Kidney (tissue), 14 donors: ENCODE data around the gene SQOR. TPM values are rescaled to one million over a fixed set of nuclear protein-coding genes. Genes with fewer than 3 reads are reported as not detected.

Experiments used
- DNase-seq, 5 donors: peaks; one replicate each; pipeline ENCODE4 v3.0.0-alpha.2; 2013 to 2020
- FAIRE-seq: peaks from 2 replicates; lab custom pipeline; 2012; peaks lifted over from hg19 to GRCh38; lab: Jason Lieb, UNC
- H3K27ac ChIP-seq, 2 donors: one replicate each; pipeline ENCODE4 v1.7.0; 2013; ENCODE audit warnings: low read depth in 2 of 2, low read length in 2 of 2, inconsistent platforms in 1 of 2
- H3K27me3 ChIP-seq: one replicate; pipeline ENCODE4 v1.7.1; 2013; ENCODE audit warnings: low read length, inconsistent platforms; ENCODE audit not compliant: control insufficient read depth, insufficient read depth
- H3K36me3 ChIP-seq, 3 donors: one replicate each; pipeline versions ENCODE4 v1.7.0 to v1.7.1; 2013; ENCODE audit warnings: low read length in 3 of 3, control low read depth in 1 of 3, inconsistent platforms in 1 of 3; ENCODE audit not compliant: insufficient read depth in 3 of 3, control insufficient read depth in 2 of 3
- H3K4me1 ChIP-seq, 3 donors: one replicate each; pipeline versions ENCODE4 v1.7.0 to v1.7.1; 2013; ENCODE audit warnings: low read length in 3 of 3, inconsistent platforms in 1 of 3, low read depth in 1 of 3; ENCODE audit not compliant: control insufficient read depth in 2 of 3, insufficient read depth in 2 of 3
- H3K4me3 ChIP-seq, 3 donors: one replicate each; pipeline versions ENCODE4 v1.7.0 to v1.8.1; 2013; ENCODE audit warnings: low read length in 3 of 3, control low read depth in 1 of 3, inconsistent platforms in 1 of 3
- H3K9ac ChIP-seq, 3 donors: one replicate each; pipeline versions ENCODE4 v1.7.0 to v1.7.1; 2013; ENCODE audit warnings: low read length in 3 of 3, control low read depth in 1 of 3, inconsistent platforms in 1 of 3
- H3K9me3 ChIP-seq, 3 donors: one replicate each; pipeline versions ENCODE4 v1.7.0 to v1.7.1; 2013; ENCODE audit warnings: low read length in 3 of 3, control low read depth in 1 of 3, inconsistent platforms in 1 of 3; ENCODE audit not compliant: control insufficient read depth in 2 of 3, insufficient read depth in 1 of 3
- CTCF ChIP-seq: IDR thresholded peaks from 3 replicates; pipeline ENCODE4 v1.5.1; 2012; ENCODE audit warnings: mild to moderate bottlenecking, moderate library complexity, borderline replicate concordance; ENCODE audit not compliant: insufficient read depth; ENCODE audit errors: extremely low read depth
- intact Hi-C: fragments of 100-400 bp; cut with DNase I; formaldehyde crosslinking; loops from one replicate; pipeline ENCODE4 v1.11.1; 2022
- polyA plus RNA-seq: library from polyadenylated mRNA; stranded (reverse); fragments of 350-450 nt; fragmentation: Illumina TruSeq; extraction: RNeasy Lipid Tissue Mini Kit (QIAGEN cat#74804); gene quantifications from one replicate; pipeline ENCODE4 v1.2.3, GENCODE V29; 2014; ENCODE audit warnings: low read depth, low replicate concordance; ENCODE audit not compliant: insufficient read depth
- total RNA-seq: library from RNA; stranded (reverse); fragmentation: NEBNext Ultra II Directional; extraction: Animal tissue kit (Norgen Biotek cat#: 25700); gene quantifications from one replicate; pipeline ENCODE4 v1.2.1, GENCODE V29; 2021
- donor health status: control.
- donor health status: control.
- donor health status: control.
- donor health status: control.
- donor health status: control.
- donor health status: DM: yes; HTN: yes; CAD: no.
- donor health status: Normal renal cell carcinoma (clear cell type).

The SQOR gene
- total and polyA plus RNA-seq, 2 donors from 2014 or later: 43.4 to 67.5 TPM

DNA sequence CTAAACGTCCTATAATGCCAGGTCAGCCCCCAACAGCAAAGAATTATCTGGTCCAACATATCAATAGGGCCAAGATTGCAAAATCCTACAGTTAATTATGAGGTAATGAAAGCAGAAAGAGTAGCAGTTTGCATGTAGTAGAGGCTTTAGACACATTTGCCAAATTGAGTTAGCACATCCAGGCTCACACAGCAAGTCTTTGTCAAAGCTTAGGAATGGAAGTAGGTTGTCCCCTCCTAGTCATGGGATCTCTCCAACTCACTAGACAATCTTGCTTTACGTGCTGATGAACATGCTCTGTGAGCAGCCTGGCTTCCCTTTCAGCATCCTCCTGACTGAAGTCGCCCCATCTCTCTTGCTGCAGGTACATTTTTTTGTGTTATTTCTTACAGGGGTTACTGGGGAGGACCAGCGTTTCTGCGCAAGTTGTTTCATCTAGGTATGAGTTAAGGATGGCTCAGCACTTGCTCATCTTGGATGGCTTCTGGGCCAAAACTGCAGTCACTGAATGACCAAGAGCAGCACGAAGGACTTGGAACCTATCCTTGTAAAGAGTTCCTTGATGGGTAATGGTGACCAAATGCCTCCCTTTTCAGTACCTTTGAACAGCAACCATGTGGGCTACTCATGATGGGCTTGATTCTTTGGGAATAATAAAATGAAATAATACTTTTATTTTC lies 55.9 kb downstream of the SQOR start:
- H3K36me3 ChIP-seq: peaks cover 0 to 22% (median 19%) of the 10 kb centered on the region in 3 donors
- DNase-seq: no peak

DNA sequence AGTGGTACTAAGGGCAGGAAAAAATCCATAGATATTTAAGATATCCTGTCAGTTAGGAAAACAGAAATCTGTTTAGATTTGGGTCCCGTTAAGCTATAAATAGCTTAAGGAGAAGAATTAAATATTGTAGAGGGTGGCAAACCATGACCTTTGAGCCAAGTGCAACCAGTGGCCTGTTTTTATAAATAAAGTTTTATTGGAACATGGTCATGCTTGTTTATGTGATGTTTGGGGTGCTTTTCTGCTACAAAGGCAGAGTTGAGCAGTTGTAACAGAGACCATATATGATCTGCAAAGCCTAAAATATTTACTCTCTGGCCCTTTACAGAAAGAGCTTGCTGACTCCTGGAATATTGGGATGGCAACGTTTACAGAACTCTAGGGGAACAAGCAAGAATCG lies 66.3 kb downstream of the SQOR start:
- no peak overlapping the region for H3K4me3 ChIP-seq
- no peak overlapping the region for H3K9ac ChIP-seq
- no peaks in the 10 kb centered on the region for H3K9me3 ChIP-seq
- H3K27me3 ChIP-seq: no peaks in the 10 kb centered on the region
- H3K36me3 ChIP-seq: no peaks in the 10 kb centered on the region
- H3K4me1 ChIP-seq: no peaks in the 10 kb centered on the region
- TF ChIP-seq CTCF: no peak
- intact Hi-C loops: no loop called here
- no peak for FAIRE-seq
- H3K27ac ChIP-seq: no peak overlapping the region
- DNase-seq: no peak

More for the DNA sequence above, 55.9 kb downstream of the SQOR start:
- FAIRE-seq: no peak
- Histone ChIP-seq H3K27ac (no peak overlapping the region), H3K4me1 (no peaks in the 10 kb centered on the region), H3K9me3 (no peaks in the 10 kb centered on the region), H3K4me3 (no peak overlapping the region), H3K9ac (no peak overlapping the region), H3K27me3 (no peaks in the 10 kb centered on the region)
- intact Hi-C loops: no loop called here
- TF ChIP-seq CTCF: no peak

DNA sequence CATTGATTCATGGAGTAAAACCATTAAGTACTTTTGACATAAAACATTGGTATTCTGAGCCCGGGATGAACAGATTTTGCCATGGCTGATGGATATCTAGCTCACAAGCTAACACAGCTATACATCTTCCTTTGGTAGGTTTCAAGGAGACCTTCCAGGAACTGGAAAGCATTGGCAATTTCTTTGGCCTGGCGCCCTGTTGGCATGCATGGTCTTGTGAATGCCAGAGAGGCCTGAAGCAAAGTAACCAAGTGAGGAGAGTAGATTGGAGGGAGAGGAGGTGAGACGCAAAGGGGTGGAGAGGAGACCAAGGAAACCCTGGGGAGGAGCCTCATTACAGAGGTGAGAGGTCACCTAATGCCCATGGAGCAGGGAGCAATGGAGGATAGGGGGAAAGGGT lies 67.2 kb downstream of the SQOR start:
- Histone ChIP-seq H3K4me1 (no peaks in the 10 kb centered on the region), H3K27me3 (no peaks in the 10 kb centered on the region), H3K9me3 (no peaks in the 10 kb centered on the region), H3K36me3 (no peaks in the 10 kb centered on the region), H3K9ac (no peak overlapping the region), H3K27ac (no peak overlapping the region), H3K4me3 (no peak overlapping the region)
- DNase-seq (no peak), FAIRE-seq (no peak)
- no peak for TF ChIP-seq CTCF
- intact Hi-C loops: no loop called here
